GM21367 (cell line): ENCODE measurements around the gene NAA35.
"Not testable (repeated sequence)": the region's sequence is repeated elsewhere in the genome, so short reads cannot be mapped to it uniquely, and the experiment has no call there.

Source experiments
- ATAC-seq: cut with Tn5 transposase; IDR thresholded peaks from one replicate; pipeline ENCODE4 v1.9.1; 2021; ENCODE audit not compliant: unreplicated experiment

NAA35 gene

GRCh38 chr9:86022687-86023266 lies 81.8 kb downstream of the NAA35 start:
- no peak for ATAC-seq

GRCh38 chr9:86027767-86028166 lies 86.8 kb downstream of the NAA35 start:
- ATAC-seq, result no peak

GRCh38 chr9:86034863-86035734 lies 94.2 kb downstream of the NAA35 start:
- no peak for ATAC-seq

GRCh38 chr9:86035827-86036440 lies 95.0 kb downstream of the NAA35 start:
- no peak for ATAC-seq

- no peak for ATAC-seq
Observed at GRCh38 chr9:86036555-86036954, 95.6 kb downstream of the NAA35 start.

GRCh38 chr9:86039991-86040860 lies 99.3 kb downstream of the NAA35 start:
- ATAC-seq, result no peak

- no peak for ATAC-seq
Observed at GRCh38 chr9:86040861-86041155, 99.9 kb downstream of the NAA35 start.

- ATAC-seq, result no peak
Observed at GRCh38 chr9:86041311-86041741, 100.4 kb downstream of the NAA35 start.

- no peak for ATAC-seq
Observed at GRCh38 chr9:86042199-86042978, 101.4 kb downstream of the NAA35 start.

GRCh38 chr9:86043586-86043985 lies 102.6 kb downstream of the NAA35 start:
- ATAC-seq, result no peak

- ATAC-seq, result no peak
Observed at GRCh38 chr9:86043999-86044398, 103.1 kb downstream of the NAA35 start.

- no peak for ATAC-seq
Observed at GRCh38 chr9:86045654-86046053, 104.7 kb downstream of the NAA35 start.

GRCh38 chr9:86046071-86046636 lies 105.2 kb downstream of the NAA35 start:
- no peak for ATAC-seq

GRCh38 chr9:86046930-86047341 lies 106.0 kb downstream of the NAA35 start:
- ATAC-seq, result no peak

GRCh38 chr9:86047361-86047760 lies 106.4 kb downstream of the NAA35 start:
- no peak for ATAC-seq

GRCh38 chr9:86048018-86048742 lies 107.2 kb downstream of the NAA35 start:
- ATAC-seq, result not testable (repeated sequence)

GRCh38 chr9:86052556-86053468 lies 111.9 kb downstream of the NAA35 start:
- ATAC-seq, result no peak

- ATAC-seq, result no peak
Observed at GRCh38 chr9:86054695-86055094, 113.7 kb downstream of the NAA35 start.
